ENCODE data around the gene TDRD5. TPM values are rescaled to one million over a fixed set of nuclear protein-coding genes. Genes with fewer than 3 reads are reported as not detected.

Gene TDRD5
- polyA plus RNA-seq, 1 donor (not counting 4 experiments of a cell fraction or from before 2014, with no cell fraction given) = not detected

GRCh38 chr1:179583771-179584320 lies 7.8 kb upstream of the TDRD5 start:
- H2AFZ ChIP-seq (ENCODE audit: control insufficient read depth, low read length) = no peak overlapping the region

GRCh38 chr1:179586107-179586823 lies 5.4 kb upstream of the TDRD5 start:
- Histone ChIP-seq H4K20me1 (ENCODE audit: control insufficient read depth, extremely low read depth, insufficient read depth, low read length) (no peaks in the 10 kb centered on the region), H3K9me3 (ENCODE audit: control insufficient read depth, low read depth, low read length) (no peaks in the 10 kb centered on the region), H3K4me1 (ENCODE audit: control insufficient read depth, extremely low read depth, insufficient read depth, low read length) (no peaks in the 10 kb centered on the region), H3K27ac (ENCODE audit: control insufficient read depth, insufficient read depth, low read length) (no peak overlapping the region), H3K9me1 (ENCODE audit: control insufficient read depth, extremely low read depth, insufficient read depth, low read length) (no peaks in the 10 kb centered on the region), H3K9ac (ENCODE audit: control insufficient read depth, extremely low read depth, insufficient read depth, low read length) (peak overlapping the region; percentile 13), H2AFZ (ENCODE audit: control insufficient read depth, low read length) (peak overlapping the region; percentile 35), H3K4me2 (ENCODE audit: control insufficient read depth, extremely low read depth, insufficient read depth, low read depth, low read length) (peak overlapping the region; percentile 60), H3K79me2 (ENCODE audit: control insufficient read depth, insufficient read depth, low read length) (no peaks in the 10 kb centered on the region), H3K27me3 (ENCODE audit: control insufficient read depth, extremely low read depth, insufficient read depth, low read length) (peaks cover 25% of the 10 kb centered on the region), H3K4me3 (ENCODE audit: control insufficient read depth in 2 of 3, extremely low read depth in 1 of 3, insufficient read depth in 2 of 3, low read depth in 1 of 3, low read length in 3 of 3) (peak overlapping the region; percentile 28 to 33 (median 31)), H3K36me3 (ENCODE audit: control insufficient read depth in 2 of 2, extremely low read depth in 1 of 2, insufficient read depth in 2 of 2, low read length in 2 of 2) (no peaks in the 10 kb centered on the region)
- TF ChIP-seq CTCF (optimal IDR thresholded peaks at IDR 0.05 in 1 of 3, IDR thresholded peaks at IDR 0.05 in 1 of 3, conservative IDR thresholded peaks at IDR 0.05 in 1 of 3; ENCODE audit: extremely low read depth in 1 of 3, insufficient read depth in 2 of 3, low read length in 3 of 3) (peak; percentile 26 to 76 (median 62)), EZH2 (IDR thresholded peaks at IDR 0.05; ENCODE audit: low read length) (peak; percentile 34)
- no peak for FAIRE-seq
- no peak for DNase-seq (ENCODE audit: low read depth, low spot score)
- dilution Hi-C loops (cut with MboI; ENCODE audit: extremely low pct_ligation_motif_present, low sequenced_read_pairs) = no loop called here

More at GRCh38 chr1:179583771-179584320, 7.8 kb upstream of the TDRD5 start:
- no peak overlapping the region for H3K9ac ChIP-seq (ENCODE audit: control insufficient read depth, extremely low read depth, insufficient read depth, low read length)
- no peak overlapping the region for H3K4me3 ChIP-seq (ENCODE audit: control insufficient read depth in 2 of 3, extremely low read depth in 1 of 3, insufficient read depth in 2 of 3, low read depth in 1 of 3, low read length in 3 of 3)
- H3K4me1 ChIP-seq (ENCODE audit: control insufficient read depth, extremely low read depth, insufficient read depth, low read length) = no peaks in the 10 kb centered on the region
- no peak for DNase-seq (ENCODE audit: low read depth, low spot score)
- no peak overlapping the region for H3K27ac ChIP-seq (ENCODE audit: control insufficient read depth, insufficient read depth, low read length)
- no peaks in the 10 kb centered on the region for H3K36me3 ChIP-seq (ENCODE audit: control insufficient read depth in 2 of 2, extremely low read depth in 1 of 2, insufficient read depth in 2 of 2, low read length in 2 of 2)
- dilution Hi-C loops (cut with MboI; ENCODE audit: extremely low pct_ligation_motif_present, low sequenced_read_pairs) = no loop called here
- no peaks in the 10 kb centered on the region for H3K79me2 ChIP-seq (ENCODE audit: control insufficient read depth, insufficient read depth, low read length)
- H3K9me3 ChIP-seq (ENCODE audit: control insufficient read depth, low read depth, low read length) = no peaks in the 10 kb centered on the region
- H4K20me1 ChIP-seq (ENCODE audit: control insufficient read depth, extremely low read depth, insufficient read depth, low read length) = no peaks in the 10 kb centered on the region
- H3K9me1 ChIP-seq (ENCODE audit: control insufficient read depth, extremely low read depth, insufficient read depth, low read length) = no peaks in the 10 kb centered on the region
- no peak overlapping the region for H3K4me2 ChIP-seq (ENCODE audit: control insufficient read depth, extremely low read depth, insufficient read depth, low read depth, low read length)
- TF ChIP-seq EZH2 (IDR thresholded peaks at IDR 0.05; ENCODE audit: low read length) = no peak
- TF ChIP-seq CTCF (optimal IDR thresholded peaks at IDR 0.05 in 1 of 3, IDR thresholded peaks at IDR 0.05 in 1 of 3, conservative IDR thresholded peaks at IDR 0.05 in 1 of 3; ENCODE audit: extremely low read depth in 1 of 3, insufficient read depth in 2 of 3, low read length in 3 of 3) = no peak
- FAIRE-seq = no peak
- peaks cover 17% of the 10 kb centered on the region for H3K27me3 ChIP-seq (ENCODE audit: control insufficient read depth, extremely low read depth, insufficient read depth, low read length)

All from keratinocyte (primary cell).